Measurements from ENCODE around the gene SPRY4.
"Not testable (repeated sequence)": the region's sequence is repeated elsewhere in the genome, so short reads cannot be mapped to it uniquely, and the experiment has no call there.

SPRY4 gene

GRCh38 chr5:142292808-142293207 lies 32.0 kb downstream of the SPRY4 start:
- DNase-seq = no peak

- DNase-seq = no peak
Observed at GRCh38 chr5:142292249-142292648, 32.6 kb downstream of the SPRY4 start.

- DNase-seq = no peak
Observed at GRCh38 chr5:142290577-142291299, 34.1 kb downstream of the SPRY4 start.

- no peak for DNase-seq
Observed at GRCh38 chr5:142289708-142290576, 34.9 kb downstream of the SPRY4 start.

GRCh38 chr5:142287973-142288313 lies 36.9 kb downstream of the SPRY4 start:
- DNase-seq = no peak

GRCh38 chr5:142287096-142287972 lies 37.5 kb downstream of the SPRY4 start:
- no peak for DNase-seq

GRCh38 chr5:142286111-142286510 lies 38.7 kb downstream of the SPRY4 start:
- no peak for DNase-seq

GRCh38 chr5:142283304-142283703 lies 41.5 kb downstream of the SPRY4 start:
- no peak for DNase-seq

GRCh38 chr5:142281966-142282365 lies 42.9 kb downstream of the SPRY4 start:
- no peak for DNase-seq

- DNase-seq = no peak
Observed at GRCh38 chr5:142281008-142281367, 43.8 kb downstream of the SPRY4 start.

GRCh38 chr5:142280066-142281007 lies 44.5 kb downstream of the SPRY4 start:
- peak; percentile 51 for DNase-seq

GRCh38 chr5:142278627-142279026 lies 46.2 kb downstream of the SPRY4 start:
- no peak for DNase-seq

GRCh38 chr5:142277796-142278195 lies 47.0 kb downstream of the SPRY4 start:
- DNase-seq = no peak

GRCh38 chr5:142276517-142276916 lies 48.3 kb downstream of the SPRY4 start:
- no peak for DNase-seq

- no peak for DNase-seq
Observed at GRCh38 chr5:142275496-142275895, 49.3 kb downstream of the SPRY4 start.

GRCh38 chr5:142272596-142272995 lies 52.2 kb downstream of the SPRY4 start:
- not testable (repeated sequence) for DNase-seq

- not testable (repeated sequence) for DNase-seq
Observed at GRCh38 chr5:142264084-142264483, 60.7 kb downstream of the SPRY4 start.

GRCh38 chr5:142263346-142263745 lies 61.5 kb downstream of the SPRY4 start:
- no peak for DNase-seq

- no peak for DNase-seq
Observed at GRCh38 chr5:142262683-142263082, 62.1 kb downstream of the SPRY4 start.

All from fibroblast of skin of scalp (primary cell).